Lower leg skin (tissue), 3 donors: ENCODE results near the gene GGT5.
"Not testable (repeated sequence)": the region's sequence is repeated elsewhere in the genome, so short reads cannot be mapped to it uniquely, and the experiment has no call there.

Experiments
- POLR2A ChIP-seq, 2 donors: fragments of 450-650 bp; IDR thresholded peaks; one replicate each; pipeline ENCODE4 v1.6.1; 2016 to 2017; ENCODE audit warnings: antibody characterized with exemption in 2 of 2, mild to moderate bottlenecking in 1 of 2, moderate library complexity in 1 of 2
- TF ChIP-seq, protein P1 (sequence below), 3 donors: fragments of 450-650 bp; IDR thresholded peaks; one replicate each; pipeline ENCODE4 v1.5.1; 2016; ENCODE audit warnings: antibody characterized with exemption in 3 of 3, mild to moderate bottlenecking in 3 of 3, moderate library complexity in 2 of 3

DNA sequence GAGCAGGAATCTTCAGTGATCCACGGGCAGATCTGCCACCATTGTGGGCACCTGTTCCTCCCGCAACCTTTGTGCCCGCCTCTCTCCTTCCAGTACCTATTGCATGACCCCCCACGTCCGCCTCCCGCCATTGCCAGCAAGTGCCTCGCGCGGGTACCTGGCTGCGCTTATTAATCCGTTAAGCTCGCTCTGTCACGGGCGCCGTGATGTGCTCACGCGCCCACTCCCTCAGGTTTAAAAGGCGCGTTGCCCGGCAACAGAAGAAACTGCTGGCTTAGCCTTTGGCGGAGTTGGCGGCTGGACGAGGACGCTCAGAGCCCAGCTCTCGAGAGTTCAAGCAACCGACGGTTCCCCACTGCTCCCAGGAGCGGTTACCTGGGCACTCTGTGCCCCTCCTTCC, 6.4 kb upstream of the GGT5 start:
- TF ChIP-seq, protein P1, sequence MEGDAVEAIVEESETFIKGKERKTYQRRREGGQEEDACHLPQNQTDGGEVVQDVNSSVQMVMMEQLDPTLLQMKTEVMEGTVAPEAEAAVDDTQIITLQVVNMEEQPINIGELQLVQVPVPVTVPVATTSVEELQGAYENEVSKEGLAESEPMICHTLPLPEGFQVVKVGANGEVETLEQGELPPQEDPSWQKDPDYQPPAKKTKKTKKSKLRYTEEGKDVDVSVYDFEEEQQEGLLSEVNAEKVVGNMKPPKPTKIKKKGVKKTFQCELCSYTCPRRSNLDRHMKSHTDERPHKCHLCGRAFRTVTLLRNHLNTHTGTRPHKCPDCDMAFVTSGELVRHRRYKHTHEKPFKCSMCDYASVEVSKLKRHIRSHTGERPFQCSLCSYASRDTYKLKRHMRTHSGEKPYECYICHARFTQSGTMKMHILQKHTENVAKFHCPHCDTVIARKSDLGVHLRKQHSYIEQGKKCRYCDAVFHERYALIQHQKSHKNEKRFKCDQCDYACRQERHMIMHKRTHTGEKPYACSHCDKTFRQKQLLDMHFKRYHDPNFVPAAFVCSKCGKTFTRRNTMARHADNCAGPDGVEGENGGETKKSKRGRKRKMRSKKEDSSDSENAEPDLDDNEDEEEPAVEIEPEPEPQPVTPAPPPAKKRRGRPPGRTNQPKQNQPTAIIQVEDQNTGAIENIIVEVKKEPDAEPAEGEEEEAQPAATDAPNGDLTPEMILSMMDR (IDR thresholded peaks at IDR 0.05), result not testable (repeated sequence)
- TF ChIP-seq POLR2A (IDR thresholded peaks at IDR 0.05), result not testable (repeated sequence)
